Germinal center (tissue), 1 donor: Measurements from ENCODE around the gene PAK2.
"Not testable (repeated sequence)": the region's sequence is repeated elsewhere in the genome, so short reads cannot be mapped to it uniquely, and the experiment has no call there.

ENCODE experiments used
- DNase-seq: peaks from one replicate; pipeline ENCODE4 v3.0.0; 2012; ENCODE audit warnings: mixed read lengths, low spot score

Gene PAK2

GRCh38 chr3:196782511-196782910 is 42.9 kb downstream of the PAK2 start:
- DNase-seq = no peak

GRCh38 chr3:196788528-196788927 is 48.9 kb downstream of the PAK2 start:
- no peak for DNase-seq

DNA sequence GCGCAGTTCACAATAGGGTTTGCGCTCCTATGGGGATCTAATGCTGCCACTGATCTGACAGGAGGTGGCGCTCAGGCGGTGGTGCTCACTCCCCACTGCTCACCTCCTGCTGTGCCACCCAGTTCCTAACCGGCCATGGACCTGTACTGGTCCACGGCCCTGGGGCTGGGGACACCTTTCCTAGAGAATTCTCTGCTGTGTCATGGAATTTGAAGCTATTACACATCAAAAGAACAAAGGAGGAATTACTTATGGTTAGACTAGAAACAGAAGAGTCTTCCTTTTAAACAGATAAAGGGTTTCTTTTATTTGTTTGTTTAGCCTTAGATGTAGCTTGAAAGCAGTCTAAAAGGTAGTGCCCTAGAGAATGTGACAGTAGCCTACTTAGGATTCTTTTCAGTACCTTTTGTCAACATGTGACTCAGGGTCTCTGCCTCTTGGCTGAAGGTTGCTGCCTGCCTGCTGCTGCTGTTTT is 50.3 kb downstream of the PAK2 start:
- no peak for DNase-seq

GRCh38 chr3:196790636-196791035 is 51.0 kb downstream of the PAK2 start:
- DNase-seq = no peak

DNA sequence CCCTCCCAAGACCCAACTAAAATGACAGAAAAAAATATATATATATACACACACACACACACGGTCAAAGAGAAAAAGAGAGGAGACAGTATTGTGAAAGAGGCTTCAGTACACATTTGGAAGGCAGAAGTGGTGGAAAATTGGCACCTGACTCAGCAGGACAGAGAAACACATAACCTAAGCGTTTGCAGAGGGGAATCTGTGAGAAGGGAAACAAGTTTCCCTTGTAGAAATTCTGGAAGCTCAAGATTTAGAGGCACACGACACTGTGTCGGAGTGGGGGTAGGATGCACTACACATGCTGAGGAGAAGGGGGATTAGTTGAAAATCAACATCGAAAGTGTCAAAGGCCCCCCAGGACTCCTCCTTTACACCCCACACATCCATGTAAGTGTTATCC is 53.1 kb downstream of the PAK2 start:
- DNase-seq = no peak

GRCh38 chr3:196793246-196793645 is 53.6 kb downstream of the PAK2 start:
- no peak for DNase-seq

GRCh38 chr3:196794467-196794866 is 54.8 kb downstream of the PAK2 start:
- DNase-seq = no peak

DNA sequence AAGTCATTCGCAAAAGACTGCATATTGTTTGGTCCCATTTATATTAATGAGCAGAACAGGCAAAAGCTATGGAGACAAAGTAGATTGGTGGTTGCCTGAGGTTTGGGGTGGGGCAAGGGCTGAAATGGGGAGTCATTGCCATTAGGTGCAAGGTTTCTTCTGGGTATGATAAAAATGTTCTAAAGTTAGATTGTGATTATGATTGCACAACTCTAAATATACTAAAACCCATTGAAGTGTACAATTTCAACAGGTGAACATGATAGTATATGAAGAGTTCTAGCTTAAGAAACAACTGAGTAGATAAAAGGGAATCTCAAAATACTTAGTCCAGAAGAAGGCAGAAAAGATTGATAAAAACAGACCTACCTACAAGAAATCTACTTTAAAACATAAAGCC is 56.7 kb downstream of the PAK2 start:
- no peak for DNase-seq

DNA sequence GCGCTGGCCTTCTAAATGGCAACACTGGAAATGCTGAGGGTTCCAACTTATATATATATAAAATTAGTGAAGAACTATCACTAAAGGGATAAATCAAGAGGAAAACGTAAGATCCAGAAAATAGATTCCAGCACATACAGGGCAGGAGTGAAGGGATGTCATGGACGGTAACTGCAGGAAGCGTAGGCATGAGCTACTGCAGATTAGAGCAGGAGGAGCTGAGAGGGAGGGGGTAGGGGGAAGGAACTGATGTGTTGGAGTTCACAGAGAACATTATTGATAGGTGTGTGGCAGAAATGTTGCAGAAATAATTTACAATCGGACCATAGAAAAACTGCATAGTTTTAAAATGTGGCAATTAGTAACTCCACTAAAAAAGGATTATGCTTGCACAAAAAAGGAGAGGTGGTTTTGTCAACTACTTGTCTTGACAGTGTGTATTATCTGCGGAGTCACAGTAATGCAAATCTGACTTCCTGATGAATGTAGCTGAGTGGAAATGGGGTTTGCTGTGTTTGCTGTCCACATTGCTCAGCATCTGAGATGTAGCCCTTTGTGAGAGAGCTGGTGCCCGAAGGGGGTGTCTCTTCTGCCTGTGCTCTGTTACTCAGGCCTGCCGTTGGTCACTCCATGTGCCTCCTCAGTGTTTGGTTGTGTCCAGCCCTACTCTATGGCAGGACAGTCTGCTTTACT is 61.2 kb downstream of the PAK2 start:
- DNase-seq = peak; percentile 10

- DNase-seq = no peak
These were observed 64.3 kb downstream of the PAK2 start for GRCh38 chr3:196803891-196804468.

DNA sequence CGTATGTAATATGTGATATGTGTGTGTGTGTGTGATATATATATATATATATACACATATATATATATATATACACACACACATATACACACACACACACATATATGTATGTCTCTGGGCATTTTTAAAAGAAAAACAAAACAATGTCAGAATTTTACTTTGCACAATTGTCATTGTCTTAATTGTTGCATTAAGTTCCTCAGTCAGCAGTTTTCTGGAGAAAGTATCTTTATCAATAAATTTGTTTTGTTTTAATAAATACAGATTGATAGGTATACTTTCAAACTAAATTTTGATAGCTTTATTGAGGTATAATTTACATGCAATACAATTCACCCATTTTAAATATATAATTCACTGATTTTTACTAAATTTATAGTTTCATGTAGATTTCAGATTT is 65.1 kb downstream of the PAK2 start:
- DNase-seq = no peak

DNA sequence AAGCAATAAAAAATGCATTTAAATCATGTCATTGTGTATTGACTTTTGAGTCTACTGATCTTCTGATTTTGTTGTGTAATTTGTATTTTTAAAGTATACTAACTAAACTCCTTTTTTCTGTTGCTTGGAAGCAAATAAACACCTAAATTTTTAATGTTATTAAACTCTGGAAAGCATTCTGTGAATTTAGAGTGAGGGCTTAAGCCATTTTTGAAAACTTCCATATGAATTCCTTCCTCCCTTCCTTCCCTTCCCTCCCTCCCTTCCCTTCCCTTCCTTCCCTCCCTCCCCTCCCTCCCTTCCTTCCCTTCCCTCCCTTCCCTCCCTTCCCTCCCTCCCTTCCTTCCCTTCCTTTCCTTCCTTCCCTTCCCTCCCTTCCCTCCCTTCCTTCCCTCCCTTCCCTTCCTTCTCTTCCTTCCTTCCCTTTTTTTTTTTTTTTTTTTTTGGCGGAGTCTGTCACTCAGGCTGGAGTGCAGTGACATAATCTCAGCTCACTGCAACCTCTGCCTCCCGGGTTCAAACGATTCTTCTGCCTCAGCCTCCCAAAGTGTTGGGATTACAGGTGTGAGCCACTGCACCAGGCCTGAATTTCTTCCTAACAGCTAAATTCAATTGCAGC is 71.4 kb downstream of the PAK2 start:
- DNase-seq = no peak

GRCh38 chr3:196812853-196813252 is 73.2 kb downstream of the PAK2 start:
- DNase-seq = no peak

- no peak for DNase-seq
These were observed 74.2 kb downstream of the PAK2 start for GRCh38 chr3:196813903-196814302.

DNA sequence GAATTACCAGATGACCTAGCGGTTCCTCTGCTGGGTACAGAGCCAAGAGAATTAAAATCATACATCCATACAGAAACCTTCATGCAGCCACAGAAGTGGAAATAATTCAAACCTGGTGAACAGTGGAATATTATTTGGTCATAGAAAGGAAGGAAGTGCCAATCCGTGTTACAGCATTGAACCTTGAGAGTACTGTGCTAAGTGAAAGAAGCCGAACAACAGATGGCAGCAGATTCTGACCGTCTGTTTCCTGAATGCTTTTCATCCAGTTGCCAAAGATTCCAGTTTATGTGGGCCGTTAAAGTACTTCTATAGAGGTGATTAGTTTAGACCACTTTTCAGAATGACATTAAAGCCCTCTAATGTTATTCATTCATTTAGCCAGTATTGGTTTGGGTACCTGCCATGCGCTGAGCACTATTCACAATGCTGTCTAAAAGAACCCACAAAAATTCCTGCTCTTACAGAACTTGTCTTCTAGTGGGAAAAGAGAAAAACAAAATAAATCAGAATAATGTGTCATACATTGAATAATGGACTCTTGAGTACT is 82.2 kb downstream of the PAK2 start:
- DNase-seq = no peak

GRCh38 chr3:196829651-196830050 is 90.0 kb downstream of the PAK2 start:
- DNase-seq = not testable (repeated sequence)

DNA sequence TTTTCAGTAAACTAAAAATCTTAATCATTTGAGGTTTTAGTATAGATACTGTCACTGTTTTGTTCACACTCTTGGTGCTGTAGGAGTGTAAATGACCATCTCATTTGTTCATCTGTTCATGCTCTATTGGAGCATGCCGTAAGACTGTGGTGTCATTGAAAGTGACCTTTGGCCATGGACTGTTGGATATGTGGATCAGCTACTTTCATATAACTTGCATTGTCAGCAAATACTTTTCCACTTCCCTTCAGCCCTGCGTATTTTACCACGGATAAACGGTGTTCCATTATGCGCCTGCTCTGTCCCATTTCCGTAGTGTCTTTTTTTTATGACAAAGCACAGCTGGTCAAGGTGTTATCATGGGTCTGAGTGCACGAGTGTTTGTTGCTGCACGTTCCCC is 95.4 kb downstream of the PAK2 start:
- DNase-seq = no peak

GRCh38 chr3:196836626-196837025 is 97.0 kb downstream of the PAK2 start:
- DNase-seq = not testable (repeated sequence)

- peak; percentile 76 for DNase-seq
These were observed 98.3 kb downstream of the PAK2 start for GRCh38 chr3:196837819-196838420.

DNA sequence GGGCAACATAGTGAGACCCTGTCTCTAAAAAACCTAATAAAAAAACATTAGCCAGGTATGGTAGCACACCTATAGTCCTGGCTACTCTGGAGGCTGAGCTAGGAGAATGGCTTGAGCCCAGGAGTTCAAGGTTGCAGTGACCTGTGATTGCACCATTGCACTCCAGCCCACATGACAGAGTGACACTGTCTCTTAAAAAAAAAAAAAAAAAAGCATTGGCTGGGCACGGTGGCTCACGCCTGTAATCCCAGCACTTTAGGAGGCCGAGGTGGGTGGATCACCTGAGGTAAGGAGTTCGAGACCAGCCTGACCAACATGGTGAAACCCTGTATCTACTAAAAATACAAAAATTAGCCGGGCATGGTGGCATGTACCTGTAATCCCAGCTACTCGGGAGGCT is 99.7 kb downstream of the PAK2 start:
- DNase-seq = not testable (repeated sequence)

- DNase-seq = no peak
These were observed 103.1 kb downstream of the PAK2 start for GRCh38 chr3:196842567-196843434.
